Regular cardiac myocyte (primary cell): Measurements from ENCODE around the gene UBE2Z. TPM values are rescaled to one million over a fixed set of nuclear protein-coding genes. Genes with fewer than 3 reads are reported as not detected.

Experiments used
- total RNA-seq: library from RNA; depleted of rRNA; stranded (reverse); fragments of >200 nt; gene quantifications from 2 replicates; pipeline ENCODE4 v1.2.3, GENCODE V29; 2014

The UBE2Z gene
- total RNA-seq: 54.1 and 80.3 TPM in 2 replicates

GRCh38 chr17:48908047-48908843, at the start of gene UBE2Z:
TSS of gene UBE2Z (plus strand) at chr17:48908407. CDS start at chr17:48908504, 97 bp downstream.

GRCh38 chr17:48944515-48945260, 36.5 kb downstream of the UBE2Z start, which contains the start of gene SNF8:
TSS of gene SNF8 (minus strand) at chr17:48944842. CDS start at chr17:48944734, 108 bp downstream.

Other genes starting within 250 kb of the UBE2Z start
- gene PRAC1, start 185.9 kb upstream of the UBE2Z start, total RNA-seq: not detected in 2 replicates
- not detected in 2 replicates for gene PRAC2, start 185.2 kb upstream of the UBE2Z start, total RNA-seq
- gene HOXB13, start 179.7 kb upstream of the UBE2Z start, total RNA-seq: not detected in 2 replicates
- gene TTLL6, start 91.2 kb upstream of the UBE2Z start, total RNA-seq: under 0.01 TPM in 1 of 2 replicates, not detected in the other
- gene CALCOCO2, start 77.4 kb upstream of the UBE2Z start, total RNA-seq: 36.6 and 42.6 TPM in 2 replicates
- 38.9 and 116 TPM in 2 replicates for gene ATP5MC1, start 15.6 kb upstream of the UBE2Z start, total RNA-seq
- gene SNF8, start 36.4 kb downstream of the UBE2Z start, total RNA-seq: 63.7 and 217 TPM in 2 replicates
- not detected in 2 replicates for gene GIP, start 60.2 kb downstream of the UBE2Z start, total RNA-seq
- 0.85 and 5.0 TPM in 2 replicates for gene IGF2BP1, start 89.0 kb downstream of the UBE2Z start, total RNA-seq
- under 0.01 and 0.77 TPM in 2 replicates for gene B4GALNT2, start 224.4 kb downstream of the UBE2Z start, total RNA-seq